GM12801 (cell line): Measurements from ENCODE around the gene DPPA2.

Experiments used
- TF ChIP-seq, protein P1 (sequence below): IDR thresholded peaks from one replicate; pipeline ENCODE4 v1.5.1; 2011; ENCODE audit warnings: control low read depth; ENCODE audit not compliant: insufficient read length; ENCODE audit errors: extremely low read depth

The DPPA2 gene

DNA sequence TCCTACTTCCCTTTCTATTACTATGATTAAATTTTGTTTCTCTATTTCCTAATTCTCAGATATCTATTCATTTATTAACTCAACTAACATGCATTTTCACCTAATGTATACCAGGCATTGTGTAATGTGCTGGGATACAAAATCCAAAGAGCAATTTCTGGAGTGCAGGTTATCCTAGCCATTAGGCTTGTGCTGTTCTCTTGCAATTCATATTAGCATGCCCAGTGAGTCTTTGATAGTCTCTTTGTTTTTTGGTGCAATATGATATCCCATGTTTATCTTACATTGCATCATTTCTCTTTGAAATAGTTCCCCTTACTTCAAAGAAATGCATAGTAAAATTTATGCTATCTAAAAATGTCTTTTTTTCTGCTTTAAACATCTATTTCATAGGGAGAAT lies 34.9 kb upstream of the DPPA2 start:
- TF ChIP-seq, protein P1, sequence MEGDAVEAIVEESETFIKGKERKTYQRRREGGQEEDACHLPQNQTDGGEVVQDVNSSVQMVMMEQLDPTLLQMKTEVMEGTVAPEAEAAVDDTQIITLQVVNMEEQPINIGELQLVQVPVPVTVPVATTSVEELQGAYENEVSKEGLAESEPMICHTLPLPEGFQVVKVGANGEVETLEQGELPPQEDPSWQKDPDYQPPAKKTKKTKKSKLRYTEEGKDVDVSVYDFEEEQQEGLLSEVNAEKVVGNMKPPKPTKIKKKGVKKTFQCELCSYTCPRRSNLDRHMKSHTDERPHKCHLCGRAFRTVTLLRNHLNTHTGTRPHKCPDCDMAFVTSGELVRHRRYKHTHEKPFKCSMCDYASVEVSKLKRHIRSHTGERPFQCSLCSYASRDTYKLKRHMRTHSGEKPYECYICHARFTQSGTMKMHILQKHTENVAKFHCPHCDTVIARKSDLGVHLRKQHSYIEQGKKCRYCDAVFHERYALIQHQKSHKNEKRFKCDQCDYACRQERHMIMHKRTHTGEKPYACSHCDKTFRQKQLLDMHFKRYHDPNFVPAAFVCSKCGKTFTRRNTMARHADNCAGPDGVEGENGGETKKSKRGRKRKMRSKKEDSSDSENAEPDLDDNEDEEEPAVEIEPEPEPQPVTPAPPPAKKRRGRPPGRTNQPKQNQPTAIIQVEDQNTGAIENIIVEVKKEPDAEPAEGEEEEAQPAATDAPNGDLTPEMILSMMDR = no peak

GRCh38 chr3:109346770-109347295 lies 30.5 kb upstream of the DPPA2 start:
- TF ChIP-seq, protein P1 = no peak

GRCh38 chr3:109346099-109346498 lies 29.8 kb upstream of the DPPA2 start:
- TF ChIP-seq, protein P1 = no peak

GRCh38 chr3:109339714-109340648 lies 23.7 kb upstream of the DPPA2 start:
- TF ChIP-seq, protein P1 = no peak

- TF ChIP-seq, protein P1 = no peak
Measured at GRCh38 chr3:109339197-109339596, 22.9 kb upstream of the DPPA2 start.

DNA sequence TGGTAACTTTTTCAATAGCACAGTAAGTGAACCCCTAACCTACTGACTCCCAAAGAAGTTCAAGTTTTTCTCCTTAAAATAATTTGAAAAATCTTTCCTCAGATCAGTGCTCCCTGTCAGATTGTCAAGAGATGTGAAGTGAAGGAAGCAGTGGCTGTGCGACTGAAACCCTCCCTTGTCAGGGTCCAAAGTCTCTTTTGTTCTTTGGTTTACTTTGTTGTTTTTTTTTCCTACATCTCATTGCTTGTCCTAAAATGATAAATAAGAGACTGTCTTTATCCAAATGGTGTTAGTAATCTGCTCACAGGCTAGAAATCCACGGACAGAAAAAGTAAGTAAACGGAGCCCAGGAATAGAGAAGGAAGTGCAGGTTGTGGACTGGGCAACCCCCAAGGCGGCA lies 22.0 kb upstream of the DPPA2 start:
- TF ChIP-seq, protein P1 = no peak

DNA sequence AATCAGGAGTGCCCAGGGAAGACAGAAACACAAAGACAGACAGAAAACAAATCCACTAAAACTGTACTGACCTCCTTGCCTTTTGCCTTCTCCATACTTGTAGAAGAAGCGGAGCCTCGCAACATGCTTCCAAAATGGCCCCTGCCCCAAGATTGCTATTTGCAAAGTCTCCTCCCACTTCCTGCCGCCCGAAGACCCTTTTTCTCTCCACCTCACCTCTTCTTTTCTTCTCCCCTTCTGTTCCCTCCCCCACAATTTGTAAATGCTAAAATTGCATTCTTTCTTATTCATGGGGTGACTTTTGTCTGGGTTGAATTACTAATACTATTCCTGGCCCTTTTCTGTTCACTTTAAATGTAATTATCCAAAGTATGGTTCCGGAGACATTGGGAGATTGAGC lies 21.1 kb upstream of the DPPA2 start, which contains the start of gene DPPA4:
Gene DPPA4, minus strand, starts transcription at position 154 of the 400 bp plus-strand sequence. Its CDS starts 29 bp downstream, at position 125.
- TF ChIP-seq, protein P1 = no peak
